T-cell (primary cell): ENCODE data around the gene PLCB1. TPM values are rescaled to one million over a fixed set of nuclear protein-coding genes. Genes with fewer than 3 reads are reported as not detected.

Experiments used
- ATAC-seq, 4 experiments: fragments of 200-7000 bp in 3 of 4; fragments of 150-1000 bp in 1 of 4; cut with Tn5 transposase; replicated peaks in 1 of 4; 1 replicate in 3 of 4; 2 replicates in 1 of 4; pipeline ENCODE4 v1.10.0; 2021; ENCODE audit warnings: moderate library complexity in 3 of 4, mild to moderate bottlenecking in 2 of 4, moderate number of reproducible peaks in 1 of 4
- CTCF ChIA-PET, 2 donors: fragments of 300-600 bp; sonication (Branson Sonifier 250); formaldehyde crosslinking; loops; one replicate each; lab custom pipeline; 2022; ENCODE audit warnings: antibody characterized with exemption in 2 of 2; lab: Charles Lee
- POLR2A ChIA-PET, 2 donors: fragments of 300-600 bp; sonication (Branson Sonifier 250); formaldehyde crosslinking; loops; one replicate each; lab custom pipeline; 2022; ENCODE audit warnings: antibody characterized with exemption in 2 of 2; lab: Charles Lee
- DNase-seq, 35 experiments: peaks; one replicate each; pipeline versions ENCODE4 v3.0.0 to v3.0.0-alpha.2; 2013 to 2023
- H3K27ac ChIP-seq: one replicate; pipeline ENCODE4 v1.5.1; 2013; ENCODE audit warnings: low read length
- H3K27me3 ChIP-seq, 2 experiments: replicated peaks in 1 of 2; 1 replicate in 1 of 2; 2 replicates in 1 of 2; pipeline versions ENCODE4 v1.6.1 to v1.7.0; 2013; ENCODE audit warnings: low read length in 1 of 2, mixed read lengths in 1 of 2; ENCODE audit not compliant: control insufficient read depth in 2 of 2, insufficient read depth in 2 of 2; ENCODE audit errors: extremely low read depth in 1 of 2
- H3K36me3 ChIP-seq, 2 donors: 1 replicate in 1 of 2; 2 replicates in 1 of 2; pipeline versions ENCODE4 v1.6.1 to v1.7.0; 2013; ENCODE audit warnings: low read length in 1 of 2; ENCODE audit not compliant: control insufficient read depth in 2 of 2, insufficient read depth in 1 of 2; ENCODE audit errors: extremely low read depth in 1 of 2
- H3K4me1 ChIP-seq, 2 experiments: 1 replicate in 1 of 2; 2 replicates in 1 of 2; pipeline versions ENCODE4 v1.6.1 to v1.7.0; 2013; ENCODE audit warnings: low read length in 2 of 2, mixed read lengths in 1 of 2; ENCODE audit not compliant: insufficient read depth in 2 of 2, control insufficient read depth in 1 of 2; ENCODE audit errors: extremely low read depth in 1 of 2
- H3K4me3 ChIP-seq, 2 donors: 1 replicate in 1 of 2; 2 replicates in 1 of 2; pipeline versions ENCODE4 v1.5.1 to v1.7.0; 2013; ENCODE audit warnings: mild to moderate bottlenecking in 2 of 2, low read length in 1 of 2, moderate library complexity in 1 of 2; ENCODE audit not compliant: control insufficient read depth in 1 of 2; ENCODE audit errors: extremely low read depth in 1 of 2
- H3K9me3 ChIP-seq: 2 replicates; pipeline ENCODE4 v1.7.0; 2013
- H3K27ac Mint-ChIP-seq, 2 donors: one replicate each; pipeline ENCODE4 v1.8.0; 2020 to 2021; ENCODE audit warnings: mild to moderate bottlenecking in 2 of 2, mixed read lengths in 2 of 2
- H3K27me3 Mint-ChIP-seq, 2 donors: one replicate each; pipeline ENCODE4 v1.8.0; 2021 to 2022; ENCODE audit warnings: mixed read lengths in 2 of 2
- H3K36me3 Mint-ChIP-seq: one replicate; pipeline ENCODE4 v1.8.0; 2021; ENCODE audit warnings: mixed read lengths
- H3K4me1 Mint-ChIP-seq, 3 donors: one replicate each; pipeline ENCODE4 v1.8.0; 2020 to 2022; ENCODE audit warnings: mixed read lengths in 3 of 3, mild to moderate bottlenecking in 1 of 3
- H3K4me3 Mint-ChIP-seq, 3 donors: one replicate each; pipeline ENCODE4 v1.8.0; 2020 to 2022; ENCODE audit warnings: mild to moderate bottlenecking in 3 of 3, mixed read lengths in 3 of 3, moderate library complexity in 3 of 3
- H3K9me3 Mint-ChIP-seq, 3 donors: one replicate each; pipeline ENCODE4 v1.8.0; 2020 to 2022; ENCODE audit warnings: mixed read lengths in 3 of 3
- WGBS: methylation state at CpG from one replicate; pipeline ENCODE4 v1.1.5; 2013; ENCODE audit warnings: missing lambda C conversion rate; ENCODE audit not compliant: insufficient coverage; 5-methylcytosine and 5-hydroxymethylcytosine counted together
- total RNA-seq, 35 experiments: library from RNA in 6 of 35; stranded (reverse) in 6 of 35; fragments of 120-200 nt in 1 of 35; gene quantifications; one replicate each; pipeline versions ENCODE4 v1.2.1 to v1.2.4 and lab custom pipeline; 2013 to 2026

PLCB1 gene
- total RNA-seq, 5 donors from 2014 or later (not counting 1 experiment from before 2014, with no cell fraction given), result 3.3 to 15.1 (median 7.4) TPM

DNA sequence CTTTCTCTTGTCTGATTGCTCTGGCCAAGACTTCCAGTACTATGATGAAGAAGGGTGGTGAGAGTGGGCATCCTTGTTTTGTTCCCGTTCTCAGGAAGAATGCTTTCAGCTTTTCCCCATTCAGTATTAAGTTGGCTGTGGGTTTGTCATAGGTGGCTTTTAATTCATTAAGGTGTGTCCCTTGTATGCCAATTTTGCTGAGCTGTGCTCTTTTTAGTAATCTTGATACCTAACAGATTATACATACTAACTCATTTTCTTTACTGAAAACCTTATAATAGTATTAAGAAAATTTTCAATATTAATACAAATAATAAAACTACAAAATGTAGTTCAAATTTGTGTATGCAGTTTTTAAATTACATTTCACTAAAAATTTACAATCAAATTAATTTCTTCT, 557.3 kb downstream of the PLCB1 start:
- no peak for DNase-seq
- H3K9me3 Mint-ChIP-seq, result peaks cover 0 to 15% (median 5%) of the 10 kb centered on the region in 3 donors
- H3K4me1 ChIP-seq, result no peaks in the 10 kb centered on the region
- H3K4me3 ChIP-seq, result no peak overlapping the region
- WGBS, result no CpG with 5 or more reads among the region's 1 CpG
- H3K27ac Mint-ChIP-seq, result no peak overlapping the region
- ATAC-seq, result no peak
- no peak overlapping the region for H3K4me3 Mint-ChIP-seq
- H3K9me3 ChIP-seq, result no peaks in the 10 kb centered on the region
- H3K4me1 Mint-ChIP-seq, result no peaks in the 10 kb centered on the region
- ChIA-PET POLR2A (no interaction called here), CTCF (no interaction called here)
- no peak overlapping the region for H3K27ac ChIP-seq
- H3K36me3 Mint-ChIP-seq, result peaks cover 12% of the 10 kb centered on the region
- H3K27me3 ChIP-seq, result no peaks in the 10 kb centered on the region
- H3K36me3 ChIP-seq, result no peaks in the 10 kb centered on the region
- no peaks in the 10 kb centered on the region for H3K27me3 Mint-ChIP-seq

DNA sequence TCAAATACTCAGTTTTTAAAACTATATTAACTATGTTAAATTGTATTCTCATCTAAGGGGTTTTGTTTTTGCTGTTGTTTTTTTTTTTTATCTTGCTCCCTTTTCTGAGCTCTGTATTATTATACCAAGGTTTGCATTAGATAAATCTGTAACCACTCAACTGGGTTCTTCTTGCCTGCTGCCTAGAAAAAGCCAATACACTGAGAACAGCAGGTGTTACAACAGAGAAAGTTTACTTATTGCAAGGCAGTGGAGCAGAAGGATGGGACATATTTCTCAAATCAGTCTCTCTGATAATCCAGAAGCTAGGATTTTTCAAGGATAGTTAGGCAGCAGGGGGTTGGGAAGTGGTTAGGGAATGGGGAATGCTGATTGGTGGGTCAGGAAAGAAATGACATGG, 558.0 kb downstream of the PLCB1 start:
- POLR2A ChIA-PET, result no interaction called here
- H3K36me3 ChIP-seq, result no peaks in the 10 kb centered on the region
- ATAC-seq (no peak), DNase-seq (no peak)
- Mint-ChIP-seq H3K27me3 (no peaks in the 10 kb centered on the region), H3K36me3 (peaks cover 8% of the 10 kb centered on the region), H3K9me3 (peaks cover 0 to 15% (median 5%) of the 10 kb centered on the region in 3 donors), H3K4me3 (no peak overlapping the region), H3K27ac (no peak overlapping the region), H3K4me1 (no peaks in the 10 kb centered on the region)
- H3K4me3 ChIP-seq, result no peak overlapping the region
- no peaks in the 10 kb centered on the region for H3K9me3 ChIP-seq
- H3K4me1 ChIP-seq, result no peaks in the 10 kb centered on the region
- H3K27me3 ChIP-seq, result no peaks in the 10 kb centered on the region
- CTCF ChIA-PET, result no interaction called here
- H3K27ac ChIP-seq, result no peak overlapping the region

DNA sequence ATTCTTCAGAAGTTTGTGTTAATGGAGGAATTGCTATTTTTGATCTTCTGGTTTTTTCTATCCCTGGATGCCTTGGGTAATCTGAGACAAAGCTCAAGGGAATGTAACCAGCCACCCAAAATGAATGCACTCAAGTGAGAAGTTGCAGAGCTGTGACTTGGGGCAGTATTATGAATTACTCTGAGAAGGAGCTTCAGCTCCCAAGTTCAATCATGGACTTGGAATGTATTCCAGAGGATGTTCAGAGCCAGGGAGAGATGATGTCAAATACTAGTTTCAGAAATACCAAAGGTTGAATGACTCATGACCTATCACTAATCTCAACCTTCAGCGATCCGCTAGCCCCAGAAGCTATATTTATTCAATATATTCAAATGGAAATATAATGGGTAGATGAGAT, 561.6 kb downstream of the PLCB1 start:
- H3K9me3 Mint-ChIP-seq, result peaks cover 0 to 12% (median 5%) of the 10 kb centered on the region in 3 donors
- DNase-seq (no peak), ATAC-seq (no peak)
- H3K9me3 ChIP-seq, result no peaks in the 10 kb centered on the region
- H3K4me1 ChIP-seq, result no peaks in the 10 kb centered on the region
- no peaks in the 10 kb centered on the region for H3K27me3 ChIP-seq
- H3K4me3 ChIP-seq, result no peak overlapping the region
- H3K36me3 Mint-ChIP-seq, result peaks cover under 1% of the 10 kb centered on the region
- CTCF ChIA-PET, result interaction anchor here in 1 of 2 donors (0.5 kb wide), 1 partner anchor 564 kb away, joined by 3 read pairs; no protein-coding TSS in a partner anchor
- H3K4me3 Mint-ChIP-seq, result no peak overlapping the region
- WGBS, result no CpG with 5 or more reads among the region's 2 CpGs
- no peaks in the 10 kb centered on the region for H3K36me3 ChIP-seq
- no peaks in the 10 kb centered on the region for H3K27me3 Mint-ChIP-seq
- no peaks in the 10 kb centered on the region for H3K4me1 Mint-ChIP-seq
- H3K27ac Mint-ChIP-seq, result no peak overlapping the region
- POLR2A ChIA-PET, result no interaction called here
- H3K27ac ChIP-seq, result no peak overlapping the region

DNA sequence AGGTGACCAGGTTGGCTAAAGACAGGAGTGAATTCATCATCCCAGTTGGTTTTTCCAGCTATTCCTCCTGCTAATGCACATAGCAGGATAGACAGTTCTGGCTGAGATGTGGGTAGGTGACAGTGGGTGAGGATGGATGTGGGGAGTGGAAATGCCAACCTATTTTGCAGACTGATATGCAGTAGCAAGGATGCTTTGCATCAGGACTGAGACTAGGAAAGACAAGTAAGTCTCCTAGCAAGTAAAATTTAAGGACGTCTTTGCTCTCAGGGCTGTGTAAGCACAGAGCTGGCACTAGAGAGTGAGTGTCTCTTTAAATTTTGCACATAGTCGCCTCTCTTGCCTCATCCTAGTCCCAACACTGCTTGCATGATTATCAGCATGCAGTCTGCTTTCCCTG, 568.7 kb downstream of the PLCB1 start:
- WGBS, result no CpG with 5 or more reads among the region's 2 CpGs
- no peaks in the 10 kb centered on the region for H3K36me3 ChIP-seq
- H3K27ac Mint-ChIP-seq, result no peak overlapping the region
- no peaks in the 10 kb centered on the region for H3K27me3 Mint-ChIP-seq
- H3K4me3 Mint-ChIP-seq, result no peak overlapping the region
- H3K4me3 ChIP-seq, result no peak overlapping the region
- H3K4me1 Mint-ChIP-seq, result no peaks in the 10 kb centered on the region
- no peaks in the 10 kb centered on the region for H3K27me3 ChIP-seq
- ChIA-PET CTCF (interaction anchor here in 1 of 2 donors (1.5 kb wide), 1 partner anchor 21 kb away, joined by 5 read pairs; no protein-coding TSS in a partner anchor), POLR2A (interaction anchor here in 1 of 2 donors (0.6 kb wide), 1 partner anchor 175 kb away, joined by 4 read pairs; no protein-coding TSS in a partner anchor)
- no peak for DNase-seq
- no peaks in the 10 kb centered on the region for H3K4me1 ChIP-seq
- H3K9me3 Mint-ChIP-seq, result peaks cover 0 to 3% (median 0%) of the 10 kb centered on the region in 3 donors
- no peak for ATAC-seq
- no peaks in the 10 kb centered on the region for H3K36me3 Mint-ChIP-seq
- no peak overlapping the region for H3K27ac ChIP-seq
- H3K9me3 ChIP-seq, result no peaks in the 10 kb centered on the region

DNA sequence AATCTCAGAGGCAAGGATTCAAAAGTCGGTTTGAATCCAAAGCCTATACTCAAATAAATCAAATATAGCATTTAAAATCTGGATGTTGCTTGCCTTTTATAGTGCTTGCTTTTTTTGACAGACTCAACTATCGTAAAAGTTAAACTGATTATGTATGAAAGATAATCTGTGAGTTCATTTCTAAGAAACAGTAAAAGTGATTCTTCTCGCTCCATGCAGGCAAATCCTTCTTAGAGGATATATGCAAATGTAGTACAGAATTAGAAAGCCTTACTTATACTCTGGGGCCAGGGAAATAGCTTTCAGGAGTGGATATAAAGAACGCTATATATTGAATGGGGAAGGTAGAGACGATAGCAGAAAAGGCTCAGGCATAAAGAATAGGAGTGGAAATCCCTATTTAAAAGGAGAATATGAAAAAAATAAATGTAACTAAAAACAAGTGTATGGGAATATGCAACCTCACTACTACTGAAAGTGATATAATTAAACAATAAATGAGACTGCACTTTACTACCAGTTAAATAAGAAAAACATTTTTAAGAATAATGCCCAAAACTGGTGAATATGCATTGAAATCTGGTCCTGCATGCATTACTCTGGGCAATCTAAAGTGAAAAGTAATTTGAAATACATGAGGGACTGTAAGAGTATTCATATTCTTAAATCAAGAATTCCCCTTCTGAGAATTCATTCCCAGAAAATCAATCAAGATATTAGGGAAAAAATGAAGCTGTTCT, 575.1 kb downstream of the PLCB1 start:
- no peak for ATAC-seq
- Mint-ChIP-seq H3K36me3 (no peaks in the 10 kb centered on the region), H3K27ac (no peak overlapping the region), H3K9me3 (peaks cover 0 to 3% (median 0%) of the 10 kb centered on the region in 3 donors), H3K27me3 (no peaks in the 10 kb centered on the region), H3K4me3 (no peak overlapping the region), H3K4me1 (no peaks in the 10 kb centered on the region)
- Histone ChIP-seq H3K36me3 (no peaks in the 10 kb centered on the region), H3K9me3 (no peaks in the 10 kb centered on the region), H3K27me3 (no peaks in the 10 kb centered on the region), H3K4me3 (no peak overlapping the region), H3K4me1 (no peaks in the 10 kb centered on the region), H3K27ac (no peak overlapping the region)
- no CpG with 5 or more reads among the region's 5 CpGs for WGBS
- POLR2A ChIA-PET, result no interaction called here
- DNase-seq, result no peak
- CTCF ChIA-PET, result no interaction called here

DNA sequence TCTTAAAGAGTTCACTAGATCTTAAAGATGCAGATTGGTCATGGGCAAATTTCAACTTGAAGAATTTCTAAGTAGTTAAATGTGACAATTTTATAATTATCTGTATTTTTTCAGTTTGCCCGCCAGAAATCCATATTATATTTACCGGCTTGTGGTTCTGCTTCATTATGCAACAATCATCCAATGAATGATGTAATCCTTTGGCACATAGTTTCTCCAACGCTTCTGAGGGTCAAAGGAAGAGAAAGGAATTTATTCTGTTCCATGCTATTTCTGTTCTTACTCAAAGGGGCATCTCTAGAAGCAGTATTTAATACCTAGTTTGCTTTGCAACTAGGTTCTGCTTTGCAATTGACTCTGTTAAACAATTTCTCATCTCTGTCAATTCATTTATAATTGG, 577.6 kb downstream of the PLCB1 start:
- no peaks in the 10 kb centered on the region for H3K4me1 Mint-ChIP-seq
- ATAC-seq, result no peak
- DNase-seq, result no peak
- no peaks in the 10 kb centered on the region for H3K36me3 ChIP-seq
- no peak overlapping the region for H3K27ac ChIP-seq
- no peaks in the 10 kb centered on the region for H3K9me3 Mint-ChIP-seq
- H3K4me1 ChIP-seq, result no peaks in the 10 kb centered on the region
- H3K27me3 ChIP-seq, result no peaks in the 10 kb centered on the region
- H3K9me3 ChIP-seq, result no peaks in the 10 kb centered on the region
- H3K4me3 ChIP-seq, result no peak overlapping the region
- 100% methylated on average over 1 of the region's 3 CpGs for WGBS
- no peaks in the 10 kb centered on the region for H3K27me3 Mint-ChIP-seq
- ChIA-PET POLR2A (no interaction called here), CTCF (no interaction called here)
- no peaks in the 10 kb centered on the region for H3K36me3 Mint-ChIP-seq
- no peak overlapping the region for H3K27ac Mint-ChIP-seq
- no peak overlapping the region for H3K4me3 Mint-ChIP-seq
